Sigmoid colon (tissue), 4 donors: ENCODE results near the gene RAB36.

Experiments used
- EP300 ChIP-seq, 4 donors: sonication (generic); formaldehyde crosslinking; IDR thresholded peaks; one replicate each; pipeline ENCODE4 v1.6.1; 2017; ENCODE audit warnings: antibody characterized with exemption in 4 of 4
- POLR2AphosphoS5 ChIP-seq, 4 donors: sonication (generic); formaldehyde crosslinking; IDR thresholded peaks; one replicate each; pipeline ENCODE4 v1.6.1; 2017; ENCODE audit warnings: antibody characterized with exemption in 4 of 4
- TF ChIP-seq, protein P1 (sequence below), 4 experiments: fragments of 450-650 bp in 3 of 4; fragments of 200-600 bp in 1 of 4; IDR thresholded peaks; one replicate each; pipeline ENCODE4 v1.5.1; 2016 to 2019; ENCODE audit warnings: antibody characterized with exemption in 4 of 4, mild to moderate bottlenecking in 3 of 4, moderate library complexity in 2 of 4

DNA sequence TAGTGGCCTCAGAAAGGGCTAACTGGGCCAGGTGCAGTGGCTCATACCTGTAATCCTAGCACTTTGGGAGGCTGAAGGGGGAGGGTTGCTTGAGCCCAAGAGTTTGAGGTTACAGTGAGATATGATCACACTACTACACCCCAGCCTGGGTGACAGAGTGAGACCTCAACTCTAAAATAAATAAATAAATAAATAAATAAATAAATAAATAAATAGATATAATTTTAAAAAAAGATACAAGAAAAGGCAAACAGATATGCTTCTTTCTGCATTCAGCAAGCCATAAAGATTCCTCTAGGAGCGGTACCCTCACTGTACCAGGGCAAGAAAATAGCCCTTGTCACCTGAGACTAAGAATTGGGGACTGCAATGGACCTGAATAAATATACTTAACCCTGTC, 2.2 kb upstream of the RAB36 start:
- TF ChIP-seq, protein P1, sequence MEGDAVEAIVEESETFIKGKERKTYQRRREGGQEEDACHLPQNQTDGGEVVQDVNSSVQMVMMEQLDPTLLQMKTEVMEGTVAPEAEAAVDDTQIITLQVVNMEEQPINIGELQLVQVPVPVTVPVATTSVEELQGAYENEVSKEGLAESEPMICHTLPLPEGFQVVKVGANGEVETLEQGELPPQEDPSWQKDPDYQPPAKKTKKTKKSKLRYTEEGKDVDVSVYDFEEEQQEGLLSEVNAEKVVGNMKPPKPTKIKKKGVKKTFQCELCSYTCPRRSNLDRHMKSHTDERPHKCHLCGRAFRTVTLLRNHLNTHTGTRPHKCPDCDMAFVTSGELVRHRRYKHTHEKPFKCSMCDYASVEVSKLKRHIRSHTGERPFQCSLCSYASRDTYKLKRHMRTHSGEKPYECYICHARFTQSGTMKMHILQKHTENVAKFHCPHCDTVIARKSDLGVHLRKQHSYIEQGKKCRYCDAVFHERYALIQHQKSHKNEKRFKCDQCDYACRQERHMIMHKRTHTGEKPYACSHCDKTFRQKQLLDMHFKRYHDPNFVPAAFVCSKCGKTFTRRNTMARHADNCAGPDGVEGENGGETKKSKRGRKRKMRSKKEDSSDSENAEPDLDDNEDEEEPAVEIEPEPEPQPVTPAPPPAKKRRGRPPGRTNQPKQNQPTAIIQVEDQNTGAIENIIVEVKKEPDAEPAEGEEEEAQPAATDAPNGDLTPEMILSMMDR (IDR thresholded peaks at IDR 0.05), result no peak
- TF ChIP-seq POLR2AphosphoS5 (IDR thresholded peaks at IDR 0.05) (no peak), EP300 (IDR thresholded peaks at IDR 0.05) (no peak)
